HFF-Myc (cell line): ENCODE results near the gene C1QTNF6.

Experiments
- DNase-seq: peaks from one replicate; pipeline ENCODE4 v3.0.0-alpha.2; 2011; ENCODE audit warnings: low read depth; ENCODE audit errors: extremely low read depth
- H3K4me3 ChIP-seq: replicated peaks from 2 replicates; pipeline ENCODE4 v1.5.1; 2011; ENCODE audit warnings: low read depth, mild to moderate bottlenecking, control low read depth, low read length
- CTCF ChIP-seq: IDR thresholded peaks from 2 replicates; pipeline ENCODE4 v1.5.1; 2012; ENCODE audit warnings: mild to moderate bottlenecking, low read depth, low read length, control low read depth; ENCODE audit errors: missing control alignments

Gene C1QTNF6

GRCh38 chr22:37146051-37146385 is 42.0 kb downstream of the C1QTNF6 start:
- no peak overlapping the region for H3K4me3 ChIP-seq
- DNase-seq, result no peak

GRCh38 chr22:37145180-37146050 is 42.6 kb downstream of the C1QTNF6 start:
- DNase-seq, result no peak
- TF ChIP-seq CTCF, result no peak

More at GRCh38 chr22:37146051-37146385, 42.0 kb downstream of the C1QTNF6 start:
- no peak for TF ChIP-seq CTCF

GRCh38 chr22:37144180-37144554 is 43.9 kb downstream of the C1QTNF6 start:
- no peak overlapping the region for H3K4me3 ChIP-seq
- no peak for DNase-seq
- no peak for TF ChIP-seq CTCF

More at GRCh38 chr22:37145180-37146050, 42.6 kb downstream of the C1QTNF6 start:
- H3K4me3 ChIP-seq, result no peak overlapping the region

- DNase-seq, result no peak
- no peak for TF ChIP-seq CTCF
Measured at GRCh38 chr22:37141971-37142370, 46.1 kb downstream of the C1QTNF6 start.

GRCh38 chr22:37141476-37141875 is 46.6 kb downstream of the C1QTNF6 start:
- no peak overlapping the region for H3K4me3 ChIP-seq
- no peak for DNase-seq
- TF ChIP-seq CTCF, result no peak

More at GRCh38 chr22:37141971-37142370, 46.1 kb downstream of the C1QTNF6 start:
- H3K4me3 ChIP-seq, result no peak overlapping the region

- H3K4me3 ChIP-seq, result no peak overlapping the region
- no peak for TF ChIP-seq CTCF
- no peak for DNase-seq
Measured at GRCh38 chr22:37140686-37141323, 47.2 kb downstream of the C1QTNF6 start.
